IMR-90 (cell line): ENCODE data around the gene DDA1. TPM values are rescaled to one million over a fixed set of nuclear protein-coding genes. Genes with fewer than 3 reads are reported as not detected.

Source experiments
- ATAC-seq: fragments of 200-7000 bp; cut with Tn5 transposase; 2 replicates; pipeline ENCODE4 v1.9.1; 2020; ENCODE audit warnings: low read depth, mild to moderate bottlenecking, moderate library complexity
- BruUV-seq: library from RNA; stranded (reverse); fragments of 400-500 nt; replicated peaks from 2 replicates; lab custom pipeline; 2021; lab: Mats Ljungman, UMichigan
- CTCF ChIA-PET: fragments of 300-600 bp; formaldehyde crosslinking; extraction: SDS; loops from one replicate; lab custom pipeline; 2021; ENCODE audit warnings: antibody characterized with exemption; lab: Yijun Ruan, JAX
- POLR2A ChIA-PET: fragments of 300-600 bp; sonication (Branson Sonifier 250); formaldehyde crosslinking; loops from one replicate; lab custom pipeline; 2022; ENCODE audit warnings: antibody characterized with exemption; ENCODE audit not compliant: unreplicated experiment; lab: Charles Lee
- DNase-seq: peaks from one replicate; pipeline ENCODE4 v3.0.0; 2013
- H2AFZ ChIP-seq: replicated peaks from 2 replicates; pipeline ENCODE3; 2013; ENCODE audit warnings: low read length, mild to moderate bottlenecking; ENCODE audit not compliant: poor library complexity
- H2AK5ac ChIP-seq: 2 replicates; pipeline ENCODE4 v1.6.1; 2013; ENCODE audit warnings: low read depth, low read length, inconsistent platforms
- H2AK9ac ChIP-seq: replicated peaks from 2 replicates; pipeline ENCODE3; 2013; ENCODE audit warnings: mild to moderate bottlenecking, low read depth, low read length, moderate library complexity; ENCODE audit not compliant: poor library complexity
- H2BK120ac ChIP-seq: 2 replicates; pipeline ENCODE4 v1.6.1; 2013; ENCODE audit warnings: low read depth, low read length, inconsistent platforms
- H2BK15ac ChIP-seq: 3 replicates; pipeline ENCODE4 v1.6.1; 2013; ENCODE audit warnings: low read depth, low read length, inconsistent platforms
- H2BK20ac ChIP-seq: 2 replicates; pipeline ENCODE4 v1.6.1; 2013; ENCODE audit warnings: low read depth, mild to moderate bottlenecking, inconsistent platforms, low read length, moderate library complexity
- H2BK5ac ChIP-seq: 2 replicates; pipeline ENCODE4 v1.6.1; 2013; ENCODE audit warnings: mild to moderate bottlenecking, low read depth, low read length, inconsistent platforms; ENCODE audit not compliant: poor library complexity, severe bottlenecking
- H3K14ac ChIP-seq: replicated peaks from 2 replicates; pipeline ENCODE4 v1.6.1; 2013; ENCODE audit warnings: low read depth, low read length, inconsistent platforms
- H3K18ac ChIP-seq: 2 replicates; pipeline ENCODE4 v1.6.1; 2013; ENCODE audit warnings: low read depth, low read length, control low read depth
- H3K23ac ChIP-seq: 2 replicates; pipeline ENCODE4 v1.6.1; 2013; ENCODE audit warnings: low read depth, low read length, inconsistent platforms
- H3K27ac ChIP-seq: 2 replicates; pipeline ENCODE4 v1.5.1; 2013; ENCODE audit warnings: mild to moderate bottlenecking, control low read depth, low read length; ENCODE audit not compliant: insufficient read depth
- H3K27me3 ChIP-seq: 2 replicates; pipeline ENCODE4 v1.6.1; 2013; ENCODE audit warnings: low read length; ENCODE audit not compliant: control insufficient read depth, insufficient read depth
- H3K36me3 ChIP-seq: 2 replicates; pipeline ENCODE4 v1.6.1; 2013; ENCODE audit warnings: low read length, mixed read lengths; ENCODE audit not compliant: control insufficient read depth, insufficient read depth
- H3K4ac ChIP-seq: 2 replicates; pipeline ENCODE4 v1.6.1; 2013; ENCODE audit warnings: low read depth, low read length, inconsistent platforms
- H3K4me1 ChIP-seq: 2 replicates; pipeline ENCODE4 v1.6.1; 2013; ENCODE audit warnings: low read length, mixed read lengths; ENCODE audit not compliant: control insufficient read depth, insufficient read depth
- H3K4me2 ChIP-seq: 2 replicates; pipeline ENCODE4 v1.6.1; 2013; ENCODE audit warnings: low read depth, mild to moderate bottlenecking, control low read depth, low read length, moderate library complexity
- H3K4me3 ChIP-seq: 2 replicates; pipeline ENCODE4 v1.5.1; 2013; ENCODE audit warnings: low read depth, mild to moderate bottlenecking, control low read depth, low read length, moderate library complexity; ENCODE audit not compliant: insufficient read depth
- H3K56ac ChIP-seq: 2 replicates; pipeline ENCODE4 v1.6.1; 2013; ENCODE audit warnings: low read length, inconsistent platforms; ENCODE audit not compliant: insufficient read depth; ENCODE audit errors: extremely low read depth
- H3K79me1 ChIP-seq, 2 experiments: 2 replicates each; pipeline ENCODE4 v1.6.1; 2013; ENCODE audit warnings: low read length in 2 of 2, inconsistent platforms in 1 of 2, low read depth in 1 of 2
- H3K9ac ChIP-seq: 2 replicates; pipeline ENCODE4 v1.6.1; 2013; ENCODE audit warnings: low read depth, low read length, control low read depth
- H3K9me1 ChIP-seq: 2 replicates; pipeline ENCODE4 v1.6.1; 2013; ENCODE audit warnings: low read length, inconsistent platforms; ENCODE audit not compliant: insufficient read depth
- H3K9me3 ChIP-seq: 2 replicates; pipeline ENCODE4 v1.6.1; 2013; ENCODE audit warnings: low read length; ENCODE audit not compliant: control insufficient read depth, insufficient read depth
- H4K20me1 ChIP-seq: 2 replicates; pipeline ENCODE4 v1.6.1; 2013; ENCODE audit warnings: low read length, inconsistent platforms; ENCODE audit not compliant: insufficient read depth
- H4K5ac ChIP-seq: 2 replicates; pipeline ENCODE4 v1.6.1; 2013; ENCODE audit warnings: mild to moderate bottlenecking, low read depth, low read length, control low read depth
- H4K8ac ChIP-seq, 2 experiments: 2 replicates each; pipeline ENCODE4 v1.6.1; 2013; ENCODE audit warnings: low read depth in 2 of 2, low read length in 2 of 2, control low read depth in 1 of 2, inconsistent platforms in 1 of 2
- H4K91ac ChIP-seq: 2 replicates; pipeline ENCODE4 v1.6.1; 2013; ENCODE audit warnings: low read depth, low read length, inconsistent platforms; ENCODE audit not compliant: insufficient read depth
- BHLHE40 ChIP-seq: fragments of 150-350 bp; IDR thresholded peaks from 2 replicates; pipeline ENCODE4 v1.6.1; 2016; ENCODE audit warnings: mild to moderate bottlenecking, low read depth, low read length
- CEBPB ChIP-seq: IDR thresholded peaks from 2 replicates; pipeline ENCODE4 v1.6.1; 2012; ENCODE audit warnings: low read depth, low read length, improper control_type of control experiment
- CHD1 ChIP-seq: IDR thresholded peaks from 2 replicates; pipeline ENCODE4 v1.6.1; 2012; ENCODE audit warnings: low read depth, low read length, improper control_type of control experiment
- CTCF ChIP-seq: conservative IDR thresholded peaks from 2 replicates; pipeline ENCODE4 v1.5.1; 2012; ENCODE audit warnings: mild to moderate bottlenecking, low read depth, low read length, improper control_type of control experiment
- ELK1 ChIP-seq: fragments of 150-350 bp; IDR thresholded peaks from 2 replicates; pipeline ENCODE4 v1.6.1; 2016; ENCODE audit warnings: low read depth, mild to moderate bottlenecking, low read length, moderate library complexity, borderline replicate concordance
- FOS ChIP-seq: fragments of 150-350 bp; IDR thresholded peaks from 2 replicates; pipeline ENCODE4 v1.6.1; 2016; ENCODE audit warnings: low read depth, low read length
- MAFK ChIP-seq: IDR thresholded peaks from 2 replicates; pipeline ENCODE4 v1.6.1; 2012; ENCODE audit warnings: low read depth, low read length, improper control_type of control experiment
- MAZ ChIP-seq: IDR thresholded peaks from 2 replicates; pipeline ENCODE4 v1.6.1; 2012; ENCODE audit warnings: low read depth, mild to moderate bottlenecking, low read length, improper control_type of control experiment, moderate library complexity, borderline replicate concordance
- MXI1 ChIP-seq: IDR thresholded peaks from 2 replicates; pipeline ENCODE4 v1.6.1; 2012; ENCODE audit warnings: low read depth, mild to moderate bottlenecking, low read length, moderate library complexity, borderline replicate concordance
- NFE2L2 ChIP-seq: fragments of 150-350 bp; IDR thresholded peaks from 2 replicates; pipeline ENCODE4 v1.6.1; 2016; ENCODE audit warnings: low read depth, mild to moderate bottlenecking, low read length
- POLR2A ChIP-seq: IDR thresholded peaks from 2 replicates; pipeline ENCODE4 v1.6.1; 2012; ENCODE audit warnings: mild to moderate bottlenecking, low read depth, low read length
- RAD21 ChIP-seq: IDR thresholded peaks from 2 replicates; pipeline ENCODE4 v1.6.1; 2012; ENCODE audit warnings: low read length, improper control_type of control experiment
- RCOR1 ChIP-seq: IDR thresholded peaks from 2 replicates; pipeline ENCODE4 v1.6.1; 2012; ENCODE audit warnings: mild to moderate bottlenecking, low read length, improper control_type of control experiment; ENCODE audit not compliant: insufficient replicate concordance
- RFX5 ChIP-seq: IDR thresholded peaks from 2 replicates; pipeline ENCODE4 v1.8.0; 2012; ENCODE audit warnings: low read depth, mild to moderate bottlenecking, low read length, moderate library complexity
- SMC3 ChIP-seq: fragments of 150-350 bp; IDR thresholded peaks from 2 replicates; pipeline ENCODE4 v1.6.1; 2016; ENCODE audit warnings: low read depth, mild to moderate bottlenecking, antibody characterized with exemption, low read length, moderate library complexity
- USF2 ChIP-seq: fragments of 150-350 bp; IDR thresholded peaks from 2 replicates; pipeline ENCODE4 v1.6.1; 2017; ENCODE audit warnings: mild to moderate bottlenecking, antibody characterized with exemption, low read length, low read depth
- WGBS, 2 experiments: methylation state at CpG; one replicate each; pipeline versions ENCODE4 v1.1.5 to v1.1.7; 2013; ENCODE audit warnings: missing lambda C conversion rate in 2 of 2; ENCODE audit not compliant: insufficient read length in 1 of 2; ENCODE audit errors: extremely low coverage in 2 of 2; 5-methylcytosine and 5-hydroxymethylcytosine counted together
- dilution Hi-C: fragments of 300-500 bp; cut with HindIII; formaldehyde crosslinking; loops from one replicate; pipeline ENCODE4 v1.14.3; 2018; ENCODE audit warnings: low sequenced_read_pairs; ENCODE audit not compliant: unreplicated experiment
- in situ Hi-C: fragments of 300-500 bp; cut with MboI; formaldehyde crosslinking; loops from 3 replicates; pipeline ENCODE4 v1.14.3; 2019; ENCODE audit warnings: low sequenced_read_pairs, inconsistent platforms, mixed read lengths
- intact Hi-C: fragments of 100-400 bp; cut with micrococcal nuclease; formaldehyde crosslinking; loops from 2 replicates; pipeline ENCODE4 v1.10.0; 2022
- polyA plus RNA-seq, 3 experiments: library from polyadenylated mRNA; depleted of rRNA; stranded (reverse); fragments of >200 nt; gene quantifications; 2 replicates each; pipeline ENCODE4 v1.2.3, GENCODE V29; 2012; ENCODE audit warnings: low replicate concordance in 1 of 3
- total RNA-seq: library from RNA; depleted of rRNA; stranded (reverse); fragments of >200 nt; gene quantifications from 2 replicates; pipeline ENCODE4 v1.2.3, GENCODE V29; 2012

The DDA1 gene
- total and polyA plus RNA-seq, 2 of the 4 experiments (the other 2 are of a cell fraction) = 33.7 to 87.2 TPM

- H4K8ac ChIP-seq = no peak overlapping the region
- in situ Hi-C loops (no loop called here), intact Hi-C loops (no loop called here), dilution Hi-C loops (no loop called here)
- H3K56ac ChIP-seq = no peak overlapping the region
- no CpG with 5 or more reads among the region's 6 CpGs for WGBS, 2 experiments
- H3K27me3 ChIP-seq = no peaks in the 10 kb centered on the region
- no peak overlapping the region for H3K18ac ChIP-seq
- BruUV-seq = no TSS peak
- H3K14ac ChIP-seq = no peak overlapping the region
- no peak overlapping the region for H3K4me3 ChIP-seq
- no peak overlapping the region for H2BK20ac ChIP-seq
- H3K79me1 ChIP-seq = peaks cover 2 to 26% of the 10 kb centered on the region in 2 experiments
- H3K4me2 ChIP-seq = no peak overlapping the region
- POLR2A ChIA-PET = no interaction called here
- H4K91ac ChIP-seq = no peak overlapping the region
- H3K23ac ChIP-seq = no peak overlapping the region
- H3K4ac ChIP-seq = no peak overlapping the region
- H3K27ac ChIP-seq = no peak overlapping the region
- CTCF ChIA-PET = no interaction called here
- H2BK15ac ChIP-seq = no peak overlapping the region
- H3K4me1 ChIP-seq = no peaks in the 10 kb centered on the region
- no peak for TF ChIP-seq MXI1
- TF ChIP-seq SMC3 = no peak
- TF ChIP-seq RAD21 = no peak
- TF ChIP-seq CHD1 = no peak
- TF ChIP-seq RCOR1 = no peak
- no peak for TF ChIP-seq MAFK
- TF ChIP-seq POLR2A = no peak
- no peak for TF ChIP-seq RFX5
- TF ChIP-seq FOS = no peak
- TF ChIP-seq BHLHE40 = no peak
- TF ChIP-seq CTCF = no peak
- TF ChIP-seq USF2 = no peak
- TF ChIP-seq ELK1 = no peak
- TF ChIP-seq NFE2L2 = no peak
- no peak for TF ChIP-seq CEBPB
- TF ChIP-seq MAZ = no peak
- H3K9me3 ChIP-seq = peaks cover 4% of the 10 kb centered on the region
- ATAC-seq (no peak), DNase-seq (no peak)
- H3K36me3 ChIP-seq = peaks cover 13% of the 10 kb centered on the region
- H2BK5ac ChIP-seq = no peak overlapping the region
- 0 out of 2 replicates have a peak, but pooled peaks cover 3% of the 10 kb centered on the region for H4K20me1 ChIP-seq
- no peak overlapping the region for H3K9ac ChIP-seq
- no peak overlapping the region for H2AK5ac ChIP-seq
- no peak overlapping the region for H2AFZ ChIP-seq
- H3K9me1 ChIP-seq = peaks cover under 1% of the 10 kb centered on the region
- H2AK9ac ChIP-seq = no peak overlapping the region
- H4K5ac ChIP-seq = no peak overlapping the region
- no peak overlapping the region for H2BK120ac ChIP-seq
These were observed 12.4 kb upstream of the DDA1 start for GRCh38 chr19:17296976-17297375.
